Activated CD8-positive, alpha-beta T cell treated with anti-CD3 and anti-CD28 coated beads, Interleukin-2, amount 10 ng/mL, durations not matched to agents 7 days and 5 days (primary cell): ENCODE data around the gene SERPINH1. TPM values are rescaled to one million over a fixed set of nuclear protein-coding genes. Genes with fewer than 3 reads are reported as not detected.
"Not testable (repeated sequence)": the region's sequence is repeated elsewhere in the genome, so short reads cannot be mapped to it uniquely, and the experiment has no call there.

Experiments used
- ATAC-seq: fragments of 150-1000 bp; cut with Tn5 transposase; one replicate; pipeline ENCODE4 v1.10.0; 2021; ENCODE audit warnings: moderate library complexity
- CTCF ChIA-PET: fragments of 350-600 bp; sonication (Branson Sonifier 250); formaldehyde crosslinking; loops from one replicate; lab custom pipeline; 2021; ENCODE audit warnings: antibody characterized with exemption; lab: Charles Lee
- POLR2A ChIA-PET: fragments of 350-600 bp; sonication (Branson Sonifier 250); formaldehyde crosslinking; loops from one replicate; lab custom pipeline; 2021; ENCODE audit warnings: antibody characterized with exemption; lab: Charles Lee
- DNase-seq: peaks from one replicate; pipeline ENCODE4 v3.0.0-alpha.2; 2020
- H3K27ac Mint-ChIP-seq: one replicate; pipeline ENCODE4 v1.8.0; 2021; ENCODE audit warnings: mild to moderate bottlenecking, mixed read lengths
- H3K27me3 Mint-ChIP-seq: one replicate; pipeline ENCODE4 v1.8.0; 2021; ENCODE audit warnings: low read depth, mixed read lengths
- H3K36me3 Mint-ChIP-seq: one replicate; pipeline ENCODE4 v1.8.0; 2021; ENCODE audit warnings: low read depth, mixed read lengths
- H3K4me1 Mint-ChIP-seq: one replicate; pipeline ENCODE4 v1.8.0; 2021; ENCODE audit warnings: low read depth, mixed read lengths
- H3K4me3 Mint-ChIP-seq: one replicate; pipeline ENCODE4 v1.8.0; 2021; ENCODE audit warnings: mild to moderate bottlenecking, mixed read lengths
- H3K9me3 Mint-ChIP-seq: one replicate; pipeline ENCODE4 v1.8.0; 2022; ENCODE audit warnings: mixed read lengths; ENCODE audit not compliant: insufficient read depth
- total RNA-seq, 2 experiments: library from RNA; stranded (reverse); gene quantifications; one replicate each; pipeline ENCODE4 v1.2.3, GENCODE V29; 2021

Gene SERPINH1
- total RNA-seq, 2 experiments from 2014 or later, result 9.3 to 10.8 TPM

DNA sequence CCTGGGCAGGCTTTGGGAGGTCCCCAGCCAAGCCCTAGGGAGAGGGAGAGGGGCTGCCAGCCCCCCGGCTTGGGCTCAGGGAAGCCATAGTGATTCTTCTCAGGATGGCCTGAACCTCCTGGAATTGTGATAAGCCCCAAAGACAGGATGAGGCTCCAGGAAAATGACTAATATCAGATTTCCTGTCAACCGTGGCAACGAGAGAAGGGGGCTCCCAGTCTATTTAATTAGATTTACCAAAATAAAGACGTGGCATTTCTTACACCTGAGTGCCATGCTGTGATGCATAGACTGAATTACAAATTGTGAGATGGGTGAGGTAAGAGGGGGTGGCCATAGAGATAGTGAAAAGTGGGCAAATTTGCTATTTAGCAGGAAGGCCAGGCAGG lies 20.4 kb downstream of the SERPINH1 start:
- Mint-ChIP-seq H3K4me1 (peaks cover 28% of the 10 kb centered on the region), H3K27me3 (no peaks in the 10 kb centered on the region)
- CTCF ChIA-PET, result interaction anchor here (1.3 kb wide), 1 partner anchor 16 kb away, joined by 4 read pairs; no protein-coding TSS in a partner anchor

DNA sequence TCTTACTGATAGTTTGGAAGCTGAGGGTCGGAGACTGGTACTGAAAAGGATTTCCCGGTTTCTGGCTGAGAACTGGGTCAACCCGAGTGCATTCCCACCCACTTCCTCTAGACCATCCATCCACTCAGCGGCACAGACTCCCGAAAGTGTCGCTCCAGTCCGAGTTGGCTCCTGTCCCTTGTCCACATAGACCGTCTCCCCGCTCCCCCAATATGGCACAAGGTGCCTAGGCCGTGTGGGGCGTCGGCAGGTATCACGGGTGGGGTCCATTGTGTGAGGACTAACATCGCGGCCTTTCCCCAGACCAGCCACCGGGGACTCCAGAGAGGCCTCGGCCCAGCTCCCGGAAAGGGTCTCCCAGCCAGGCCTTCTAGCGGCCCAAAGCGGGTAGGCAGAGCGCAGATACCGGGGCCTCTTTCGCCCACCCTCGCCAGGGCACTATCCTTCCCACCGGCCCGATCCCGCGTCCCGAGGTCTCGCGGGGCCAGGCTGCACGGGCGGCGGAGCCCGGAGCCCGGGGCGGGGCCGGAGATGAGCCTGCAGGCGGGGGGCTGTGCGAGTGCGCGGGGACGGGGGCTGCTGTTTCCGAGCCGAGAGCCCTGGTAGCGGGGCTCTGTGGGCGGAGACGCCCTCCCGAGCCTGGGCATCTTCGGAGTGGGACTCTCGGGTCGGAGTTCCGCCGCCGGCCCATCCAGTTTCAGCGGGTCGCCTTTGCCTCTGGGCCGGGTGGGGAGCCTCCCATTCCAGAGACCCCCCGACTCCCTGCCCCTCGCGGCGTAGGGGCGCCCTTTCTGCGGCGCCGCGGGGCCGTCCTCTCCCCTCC lies 21.1 kb downstream of the SERPINH1 start:
- Mint-ChIP-seq H3K27me3 (no peaks in the 10 kb centered on the region), H3K36me3 (no peaks in the 10 kb centered on the region), H3K4me3 (peak overlapping the region; percentile 81), H3K27ac (peak overlapping the region; percentile 83), H3K9me3 (no peaks in the 10 kb centered on the region), H3K4me1 (peaks cover 28% of the 10 kb centered on the region)
- DNase-seq (peak; percentile 71), ATAC-seq (peak; percentile 98)
- ChIA-PET CTCF (interaction anchor here (1.3 kb wide), 1 partner anchor 17 kb away, joined by 4 read pairs; no protein-coding TSS in a partner anchor), POLR2A (interaction anchor here (1.3 kb wide), 1 partner anchor 10 kb away, joined by 4 read pairs; no protein-coding TSS in a partner anchor)

More for the DNA sequence above, 20.4 kb downstream of the SERPINH1 start:
- no peak for ATAC-seq
- Mint-ChIP-seq H3K9me3 (no peaks in the 10 kb centered on the region), H3K4me3 (peak overlapping the region; percentile 81), H3K36me3 (no peaks in the 10 kb centered on the region), H3K27ac (peak overlapping the region; percentile 83)
- no peak for DNase-seq
- POLR2A ChIA-PET, result interaction anchor here (1.3 to 2.0 kb wide), 2 partner anchors 10 to 21 kb away, joined by 4 to 6 read pairs; no protein-coding TSS in a partner anchor

DNA sequence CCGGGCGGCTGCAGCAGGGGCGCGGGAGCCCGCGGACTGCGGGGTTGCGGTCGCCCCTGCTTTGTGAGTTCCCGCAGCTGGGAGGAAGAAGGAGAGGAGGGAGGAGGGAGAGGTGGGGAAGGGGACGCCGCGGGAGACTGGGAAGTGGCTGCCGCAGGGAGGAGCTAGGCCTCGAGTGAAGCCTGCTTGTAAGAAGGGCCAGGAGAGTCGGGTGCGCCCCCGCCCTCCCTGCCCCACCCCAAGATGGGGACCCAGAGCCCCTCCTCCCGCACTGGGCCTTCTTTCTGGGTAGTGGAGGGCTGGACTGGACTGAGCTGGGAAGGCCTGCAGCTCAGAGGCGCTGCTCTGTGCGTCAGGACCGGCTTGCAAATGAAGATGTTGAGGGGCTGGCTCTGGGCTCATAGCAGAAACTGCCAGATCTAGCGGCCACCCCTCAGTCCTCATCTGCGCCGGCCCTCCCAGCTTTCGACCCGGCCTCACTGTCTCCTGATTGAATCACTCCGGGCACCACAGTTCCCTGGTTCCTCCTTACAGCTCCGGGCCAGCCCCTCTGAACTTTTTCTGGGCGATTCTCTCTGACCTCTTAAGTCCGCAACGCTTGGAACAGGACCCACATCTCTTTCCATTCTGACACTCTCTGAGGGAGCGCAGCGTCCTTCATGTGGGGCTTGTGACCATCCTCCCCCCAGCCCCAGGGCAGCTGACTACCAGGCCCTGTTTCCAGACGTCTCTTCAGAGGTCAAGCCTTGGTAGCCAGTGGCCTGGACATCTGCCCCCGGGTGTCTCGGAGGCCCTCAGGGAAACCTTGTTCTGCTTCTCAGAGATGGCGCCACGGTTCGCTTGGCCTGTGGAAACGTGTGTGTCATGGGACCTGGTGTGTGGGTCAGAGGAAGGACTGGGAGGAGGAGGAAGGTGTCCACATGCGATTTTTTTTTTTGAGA lies 21.9 kb downstream of the SERPINH1 start:
- DNase-seq (no peak), ATAC-seq (peak; percentile 12)
- POLR2A ChIA-PET, result interaction anchor here (0.7 to 1.3 kb wide), 3 partner anchors 9 to 23 kb away, joined by 3 to 4 read pairs (median 4); no protein-coding TSS in a partner anchor

DNA sequence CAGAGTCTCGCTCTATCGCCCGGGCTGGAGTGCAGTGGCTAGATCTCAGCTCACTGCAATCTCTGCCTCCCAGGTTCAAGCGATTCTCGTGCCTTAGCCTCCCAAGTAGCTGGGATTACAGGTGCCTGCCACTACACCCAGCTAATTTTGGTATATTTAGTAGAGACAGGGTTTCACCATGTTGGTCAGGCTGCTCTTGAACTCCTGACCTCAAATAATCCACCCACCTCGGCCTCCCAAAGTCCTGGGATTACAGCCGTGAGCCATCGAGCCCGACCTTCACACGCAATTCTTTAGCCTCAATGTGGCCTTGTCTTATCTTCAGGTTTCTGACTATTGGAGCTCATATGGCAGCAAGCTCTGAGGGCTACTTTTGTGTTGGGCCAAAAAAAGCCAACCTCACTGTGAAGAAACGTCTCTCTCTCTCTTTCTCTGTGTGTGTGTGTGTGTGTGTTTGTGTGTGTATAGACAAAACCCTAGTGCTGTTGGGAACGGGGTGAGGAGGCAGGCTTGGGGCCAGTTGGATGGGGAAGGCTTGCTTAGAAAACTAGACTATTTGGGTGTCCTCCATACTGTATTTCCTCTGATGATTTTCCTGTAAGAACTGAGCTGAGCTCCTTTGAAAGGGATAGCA lies 22.7 kb downstream of the SERPINH1 start:
- Mint-ChIP-seq H3K4me3 (peak overlapping the region; percentile 70), H3K4me1 (peaks cover 23% of the 10 kb centered on the region)
- H3K9me3 Mint-ChIP-seq, ATAC-seq, DNase-seq, H3K36me3 Mint-ChIP-seq, H3K27me3 Mint-ChIP-seq, H3K27ac Mint-ChIP-seq: not testable (repeated sequence)
- CTCF ChIA-PET, result interaction anchor here (1.2 to 1.4 kb wide), 2 partner anchors 13 to 40 kb away, joined by 3 to 5 read pairs; no protein-coding TSS in a partner anchor
- POLR2A ChIA-PET, result interaction anchor here (0.7 to 1.1 kb wide), 2 partner anchors 22 to 23 kb away, joined by 3 to 4 read pairs; no protein-coding TSS in a partner anchor

More for the DNA sequence above, 21.9 kb downstream of the SERPINH1 start:
- no peaks in the 10 kb centered on the region for H3K36me3 Mint-ChIP-seq
- no peaks in the 10 kb centered on the region for H3K27me3 Mint-ChIP-seq
- CTCF ChIA-PET, result interaction anchor here (1.2 to 1.4 kb wide), 2 partner anchors 14 to 39 kb away, joined by 3 to 5 read pairs; no protein-coding TSS in a partner anchor
- H3K4me3 Mint-ChIP-seq, result peak overlapping the region; percentile 70
- H3K4me1 Mint-ChIP-seq, result peaks cover 28% of the 10 kb centered on the region
- H3K9me3 Mint-ChIP-seq, result no peaks in the 10 kb centered on the region
- peak overlapping the region; percentile 68 for H3K27ac Mint-ChIP-seq

DNA sequence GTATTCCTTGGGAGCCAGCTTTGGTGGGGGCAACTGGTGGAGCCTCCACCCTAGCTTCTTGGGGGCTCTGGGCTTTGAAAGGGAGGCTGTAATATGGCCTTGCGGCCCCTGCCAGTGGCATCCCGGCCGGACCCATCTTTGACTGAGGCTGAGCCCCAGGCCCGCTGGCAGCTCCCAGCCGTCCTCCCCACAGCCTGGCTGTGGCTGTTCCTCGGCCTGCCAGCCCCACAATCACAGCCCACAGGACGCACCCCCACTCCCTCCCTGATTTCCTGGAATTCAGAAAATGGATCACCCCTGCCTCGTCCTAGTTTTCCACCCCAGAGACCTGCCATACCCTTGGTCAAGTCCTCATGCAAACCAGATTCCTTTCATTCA lies 23.2 kb downstream of the SERPINH1 start:
- no peaks in the 10 kb centered on the region for H3K27me3 Mint-ChIP-seq
- no peak overlapping the region for H3K27ac Mint-ChIP-seq
- H3K9me3 Mint-ChIP-seq, result no peaks in the 10 kb centered on the region
- no peak overlapping the region for H3K4me3 Mint-ChIP-seq
- CTCF ChIA-PET, result interaction anchor here (1.2 to 1.4 kb wide), 2 partner anchors 12 to 40 kb away, joined by 3 to 5 read pairs; no protein-coding TSS in a partner anchor
- ATAC-seq, result no peak
- DNase-seq, result no peak
- POLR2A ChIA-PET, result interaction anchor here (0.7 to 1.1 kb wide), 2 partner anchors 23 to 24 kb away, joined by 3 to 4 read pairs; no protein-coding TSS in a partner anchor
- peaks cover 20% of the 10 kb centered on the region for H3K4me1 Mint-ChIP-seq
- H3K36me3 Mint-ChIP-seq, result no peaks in the 10 kb centered on the region

DNA sequence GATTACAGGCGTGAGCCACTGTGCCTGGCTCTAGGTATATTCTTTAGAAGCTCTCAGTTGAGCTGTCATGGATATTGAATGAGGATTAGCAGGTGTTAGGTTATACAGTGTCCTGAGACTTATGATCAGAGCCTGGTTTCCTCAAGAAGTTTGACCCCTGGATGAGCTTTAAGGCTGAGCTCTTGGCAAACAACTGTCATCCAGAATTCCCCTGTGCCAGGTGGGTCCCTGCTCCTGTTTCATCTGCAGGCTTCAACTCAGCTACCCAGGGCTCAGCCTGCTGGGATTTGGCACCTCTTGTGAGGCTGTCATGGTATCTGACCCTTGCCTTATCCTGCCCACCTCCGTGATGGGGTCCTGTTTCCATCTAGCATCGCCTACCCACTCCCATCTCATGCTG lies 24.3 kb downstream of the SERPINH1 start:
- Mint-ChIP-seq H3K36me3 (no peaks in the 10 kb centered on the region), H3K4me1 (peaks cover 16% of the 10 kb centered on the region), H3K27me3 (no peaks in the 10 kb centered on the region), H3K4me3 (no peak overlapping the region), H3K9me3 (no peaks in the 10 kb centered on the region), H3K27ac (no peak overlapping the region)
- CTCF ChIA-PET, result interaction anchor here (1.4 to 1.6 kb wide), 2 partner anchors 10 to 11 kb away, joined by 4 to 5 read pairs; no protein-coding TSS in a partner anchor
- DNase-seq (no peak), ATAC-seq (no peak)
- POLR2A ChIA-PET, result no interaction called here

DNA sequence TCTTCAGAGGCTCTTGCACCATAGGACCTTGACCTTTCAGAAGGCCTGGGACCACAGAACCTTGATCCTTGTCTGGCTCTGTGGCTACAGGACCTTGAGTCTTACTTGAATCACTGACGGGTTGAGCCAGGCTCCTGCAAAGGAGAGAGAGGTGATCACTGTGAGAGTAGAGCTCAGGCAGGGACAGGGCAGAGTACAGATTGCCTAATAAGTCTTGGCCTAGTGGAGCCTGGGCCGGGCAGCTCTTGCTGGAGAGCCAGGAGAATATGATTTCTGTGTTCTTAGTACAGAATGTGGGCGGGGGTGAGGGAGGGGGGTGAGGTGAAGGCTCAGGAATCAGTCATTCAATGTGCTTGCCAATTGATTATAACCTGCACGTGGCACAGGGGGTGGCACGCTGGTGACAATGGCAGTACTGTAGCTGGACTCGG lies 26.0 kb downstream of the SERPINH1 start:
- Mint-ChIP-seq H3K27me3 (peaks cover 4% of the 10 kb centered on the region), H3K4me3 (no peak overlapping the region), H3K36me3 (no peaks in the 10 kb centered on the region), H3K27ac (no peak overlapping the region), H3K4me1 (peaks cover 17% of the 10 kb centered on the region), H3K9me3 (no peaks in the 10 kb centered on the region)
- ChIA-PET POLR2A (no interaction called here), CTCF (no interaction called here)
- ATAC-seq (no peak), DNase-seq (no peak)

DNA sequence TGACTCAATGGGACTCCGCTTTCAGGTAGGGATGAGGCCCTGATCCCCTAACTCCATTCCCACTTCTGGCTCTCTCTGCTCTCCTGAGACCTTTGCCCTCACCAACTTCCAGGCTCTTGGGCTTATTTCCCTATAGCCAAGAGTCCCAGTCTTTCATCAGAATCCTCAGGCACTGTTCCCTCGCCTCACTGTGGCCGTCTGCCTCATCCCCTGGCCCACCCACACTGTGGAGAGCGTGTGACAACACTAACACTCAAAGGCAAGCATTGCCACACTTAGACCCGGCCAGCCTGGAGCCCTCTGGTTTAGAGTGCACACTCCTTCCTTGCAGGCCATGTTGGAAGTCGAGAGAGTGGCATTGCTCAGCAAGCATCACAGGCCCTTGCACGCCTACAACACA lies 27.0 kb downstream of the SERPINH1 start:
- no peak overlapping the region for H3K27ac Mint-ChIP-seq
- no peak overlapping the region for H3K4me3 Mint-ChIP-seq
- H3K9me3 Mint-ChIP-seq, result no peaks in the 10 kb centered on the region

DNA sequence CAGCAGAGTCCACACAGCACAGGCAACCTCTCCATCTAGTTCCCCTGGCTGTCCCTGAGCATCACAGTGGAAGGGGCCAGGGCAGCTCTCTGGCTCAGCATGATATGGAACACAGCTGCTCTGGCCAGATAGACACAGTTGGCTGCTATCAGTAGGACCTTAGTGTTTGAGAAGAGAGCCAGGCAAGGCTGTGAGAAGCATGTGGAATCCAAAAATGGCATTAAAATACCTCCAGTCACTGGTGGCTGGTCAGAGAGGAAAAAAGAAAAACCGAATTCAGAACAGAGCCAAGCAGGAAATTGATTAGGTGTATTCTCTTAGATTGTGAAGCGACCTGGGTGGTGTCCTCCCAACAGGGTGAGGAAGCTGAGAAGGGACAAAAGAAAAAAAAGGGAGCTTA lies 27.9 kb downstream of the SERPINH1 start:
- no peak overlapping the region for H3K4me3 Mint-ChIP-seq
- POLR2A ChIA-PET, result no interaction called here
- no peaks in the 10 kb centered on the region for H3K36me3 Mint-ChIP-seq
- no peak overlapping the region for H3K27ac Mint-ChIP-seq
- H3K9me3 Mint-ChIP-seq, result no peaks in the 10 kb centered on the region
- no peak for ATAC-seq
- H3K27me3 Mint-ChIP-seq, result peaks cover 4% of the 10 kb centered on the region
- no peak for DNase-seq
- CTCF ChIA-PET, result interaction anchor here (1.2 kb wide), 1 partner anchor 13 kb away, joined by 3 read pairs; no protein-coding TSS in a partner anchor
- H3K4me1 Mint-ChIP-seq, result peaks cover 12% of the 10 kb centered on the region

More for the DNA sequence above, 27.0 kb downstream of the SERPINH1 start:
- Mint-ChIP-seq H3K36me3 (no peaks in the 10 kb centered on the region), H3K4me1 (peaks cover 15% of the 10 kb centered on the region), H3K27me3 (peaks cover 4% of the 10 kb centered on the region)
- no peak for DNase-seq
- POLR2A ChIA-PET, result interaction anchor here (0.9 kb wide), 1 partner anchor 11 kb away, joined by 3 read pairs; no protein-coding TSS in a partner anchor
- ATAC-seq, result no peak
- CTCF ChIA-PET, result no interaction called here

DNA sequence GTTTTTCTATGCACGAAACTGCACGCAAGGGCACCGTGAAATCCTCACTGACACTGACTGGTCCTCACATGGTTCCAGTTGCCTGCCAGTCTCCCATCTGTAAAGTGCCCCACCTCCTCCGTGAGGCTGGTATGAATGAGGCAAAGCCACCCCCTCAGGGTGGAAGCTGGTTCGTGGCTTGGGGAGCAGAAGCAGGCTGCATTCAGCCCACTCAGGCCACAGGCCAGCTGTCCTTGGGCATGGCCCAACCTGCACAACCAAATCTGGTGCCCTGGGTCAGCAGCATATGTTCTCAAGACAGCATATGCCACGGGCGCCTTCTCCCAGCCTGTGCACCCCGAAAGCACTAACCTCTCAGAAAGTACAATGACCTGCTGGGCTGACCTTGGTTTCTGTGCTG lies 29.3 kb downstream of the SERPINH1 start:
- Mint-ChIP-seq H3K4me1 (peaks cover 12% of the 10 kb centered on the region), H3K36me3 (no peaks in the 10 kb centered on the region), H3K27me3 (peaks cover 8% of the 10 kb centered on the region), H3K27ac (no peak overlapping the region), H3K9me3 (no peaks in the 10 kb centered on the region), H3K4me3 (no peak overlapping the region)
- POLR2A ChIA-PET, result no interaction called here
- DNase-seq (no peak), ATAC-seq (no peak)
- CTCF ChIA-PET, result interaction anchor here (0.9 kb wide), 1 partner anchor 8 kb away, joined by 3 read pairs; no protein-coding TSS in a partner anchor
